Measurements from ENCODE around the gene GPR84.

DNA sequence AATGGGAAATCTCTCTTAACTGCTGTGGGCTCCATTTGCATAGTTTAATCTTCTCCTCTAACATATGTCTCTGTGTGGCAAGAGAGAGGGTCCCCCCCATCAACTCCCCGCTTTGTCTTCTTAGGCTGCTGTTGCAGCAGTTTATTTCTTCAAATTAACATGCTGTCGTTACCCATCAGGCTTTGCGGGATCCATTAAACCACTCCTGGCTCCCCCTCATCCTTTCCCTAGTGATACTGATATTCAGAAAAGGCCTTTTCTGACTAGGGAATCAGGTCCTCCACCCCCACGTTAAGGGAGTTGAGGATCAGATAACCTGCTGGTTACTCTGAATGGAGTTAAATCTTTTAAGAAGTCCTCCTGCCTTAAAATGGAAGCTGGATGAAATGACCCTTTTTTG is 15.2 kb downstream of the GPR84 start:
- TF ChIP-seq, protein P1, sequence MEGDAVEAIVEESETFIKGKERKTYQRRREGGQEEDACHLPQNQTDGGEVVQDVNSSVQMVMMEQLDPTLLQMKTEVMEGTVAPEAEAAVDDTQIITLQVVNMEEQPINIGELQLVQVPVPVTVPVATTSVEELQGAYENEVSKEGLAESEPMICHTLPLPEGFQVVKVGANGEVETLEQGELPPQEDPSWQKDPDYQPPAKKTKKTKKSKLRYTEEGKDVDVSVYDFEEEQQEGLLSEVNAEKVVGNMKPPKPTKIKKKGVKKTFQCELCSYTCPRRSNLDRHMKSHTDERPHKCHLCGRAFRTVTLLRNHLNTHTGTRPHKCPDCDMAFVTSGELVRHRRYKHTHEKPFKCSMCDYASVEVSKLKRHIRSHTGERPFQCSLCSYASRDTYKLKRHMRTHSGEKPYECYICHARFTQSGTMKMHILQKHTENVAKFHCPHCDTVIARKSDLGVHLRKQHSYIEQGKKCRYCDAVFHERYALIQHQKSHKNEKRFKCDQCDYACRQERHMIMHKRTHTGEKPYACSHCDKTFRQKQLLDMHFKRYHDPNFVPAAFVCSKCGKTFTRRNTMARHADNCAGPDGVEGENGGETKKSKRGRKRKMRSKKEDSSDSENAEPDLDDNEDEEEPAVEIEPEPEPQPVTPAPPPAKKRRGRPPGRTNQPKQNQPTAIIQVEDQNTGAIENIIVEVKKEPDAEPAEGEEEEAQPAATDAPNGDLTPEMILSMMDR (IDR thresholded peaks at IDR 0.05; ENCODE audit: borderline replicate concordance, extremely low read depth, low read length, poor library complexity, severe bottlenecking), result no peak
- no peak for TF ChIP-seq EZH2 (IDR thresholded peaks at IDR 0.05; ENCODE audit: borderline replicate concordance, low read depth, low read length, severe bottlenecking)

All from DND-41 (cell line).